Stimulated activated naive CD8-positive, alpha-beta T cell treated with anti-CD3 and anti-CD28 coated beads, Interleukin-15, amount 100 ng/mL, for 72 hours (primary cell): ENCODE data around the gene UPB1.
A peak's percentile ranks its signal among the peaks of the same experiment; 100 is the strongest.

Experiments used
- ATAC-seq: fragments of 150-1000 bp; cut with Tn5 transposase; 2 replicates; pipeline ENCODE4 v1.10.0; 2021; ENCODE audit warnings: mild to moderate bottlenecking, moderate library complexity
- DNase-seq, 2 donors: peaks; one replicate each; pipeline ENCODE4 v3.0.0; 2021 to 2022
- H3K27ac Mint-ChIP-seq, 2 donors: one replicate each; pipeline ENCODE4 v1.8.0; 2022; ENCODE audit warnings: mild to moderate bottlenecking in 2 of 2, mixed read lengths in 2 of 2, moderate library complexity in 2 of 2
- H3K27me3 Mint-ChIP-seq: one replicate; pipeline ENCODE4 v1.8.0; 2022; ENCODE audit warnings: mixed read lengths
- H3K4me1 Mint-ChIP-seq: one replicate; pipeline ENCODE4 v1.8.0; 2022; ENCODE audit warnings: mild to moderate bottlenecking, mixed read lengths
- H3K4me3 Mint-ChIP-seq, 2 donors: one replicate each; pipeline ENCODE4 v1.8.0; 2022; ENCODE audit warnings: mild to moderate bottlenecking in 2 of 2, mixed read lengths in 2 of 2, moderate library complexity in 1 of 2
- H3K9me3 Mint-ChIP-seq, 2 donors: one replicate each; pipeline ENCODE4 v1.8.0; 2022; ENCODE audit warnings: mixed read lengths in 2 of 2

UPB1 gene

GRCh38 chr22:24507716-24508115, 12.6 kb downstream of the UPB1 start:
- peaks cover 32% of the 10 kb centered on the region for H3K4me1 Mint-ChIP-seq
- no peaks in the 10 kb centered on the region for H3K27me3 Mint-ChIP-seq
- H3K27ac Mint-ChIP-seq = no peak overlapping the region
- H3K4me3 Mint-ChIP-seq = no peak overlapping the region
- DNase-seq = no peak
- no peak for ATAC-seq
- no peaks in the 10 kb centered on the region for H3K9me3 Mint-ChIP-seq

GRCh38 chr22:24510637-24511625, 15.8 kb downstream of the UPB1 start:
- H3K27ac Mint-ChIP-seq = no peak overlapping the region
- DNase-seq = no peak
- H3K9me3 Mint-ChIP-seq = no peaks in the 10 kb centered on the region
- ATAC-seq = no peak
- H3K4me1 Mint-ChIP-seq = peaks cover 26% of the 10 kb centered on the region
- H3K4me3 Mint-ChIP-seq = no peak overlapping the region
- H3K27me3 Mint-ChIP-seq = no peaks in the 10 kb centered on the region

- no peaks in the 10 kb centered on the region for H3K27me3 Mint-ChIP-seq
- H3K4me3 Mint-ChIP-seq = no peak overlapping the region
- DNase-seq (no peak), ATAC-seq (no peak)
- H3K9me3 Mint-ChIP-seq = no peaks in the 10 kb centered on the region
- no peak overlapping the region for H3K27ac Mint-ChIP-seq
- peaks cover 26% of the 10 kb centered on the region for H3K4me1 Mint-ChIP-seq
Measured at GRCh38 chr22:24512043-24512442, 16.9 kb downstream of the UPB1 start.

GRCh38 chr22:24513378-24514240, 18.5 kb downstream of the UPB1 start:
- H3K4me1 Mint-ChIP-seq = peaks cover 26% of the 10 kb centered on the region
- no peaks in the 10 kb centered on the region for H3K9me3 Mint-ChIP-seq
- DNase-seq (no peak), ATAC-seq (no peak)
- H3K27ac Mint-ChIP-seq = no peak overlapping the region
- no peak overlapping the region for H3K4me3 Mint-ChIP-seq
- H3K27me3 Mint-ChIP-seq = no peaks in the 10 kb centered on the region

- DNase-seq (no peak), ATAC-seq (no peak)
- Mint-ChIP-seq H3K27me3 (no peaks in the 10 kb centered on the region), H3K4me1 (peaks cover 26% of the 10 kb centered on the region), H3K9me3 (no peaks in the 10 kb centered on the region), H3K4me3 (no peak overlapping the region), H3K27ac (no peak overlapping the region)
Measured at GRCh38 chr22:24514241-24515026, 19.3 kb downstream of the UPB1 start.

GRCh38 chr22:24515027-24515338, 19.9 kb downstream of the UPB1 start:
- no peak overlapping the region for H3K27ac Mint-ChIP-seq
- no peak overlapping the region for H3K4me3 Mint-ChIP-seq
- ATAC-seq (no peak), DNase-seq (no peak)
- peaks cover 26% of the 10 kb centered on the region for H3K4me1 Mint-ChIP-seq
- no peaks in the 10 kb centered on the region for H3K9me3 Mint-ChIP-seq
- no peaks in the 10 kb centered on the region for H3K27me3 Mint-ChIP-seq

GRCh38 chr22:24516301-24516737, 21.2 kb downstream of the UPB1 start:
- no peak for DNase-seq
- Mint-ChIP-seq H3K27me3 (no peaks in the 10 kb centered on the region), H3K27ac (no peak overlapping the region), H3K9me3 (no peaks in the 10 kb centered on the region), H3K4me1 (peaks cover 15% of the 10 kb centered on the region), H3K4me3 (no peak overlapping the region)
- no peak for ATAC-seq

- Mint-ChIP-seq H3K27ac (no peak overlapping the region), H3K4me1 (peaks cover 16% of the 10 kb centered on the region), H3K9me3 (no peaks in the 10 kb centered on the region), H3K27me3 (no peaks in the 10 kb centered on the region), H3K4me3 (no peak overlapping the region)
- no peak for ATAC-seq
- no peak for DNase-seq
Measured at GRCh38 chr22:24517446-24517845, 22.3 kb downstream of the UPB1 start.

GRCh38 chr22:24518228-24518627, 23.1 kb downstream of the UPB1 start:
- Mint-ChIP-seq H3K9me3 (no peaks in the 10 kb centered on the region), H3K4me3 (no peak overlapping the region), H3K4me1 (peaks cover 17% of the 10 kb centered on the region), H3K27me3 (no peaks in the 10 kb centered on the region), H3K27ac (no peak overlapping the region)
- DNase-seq = no peak
- no peak for ATAC-seq

- Mint-ChIP-seq H3K9me3 (no peaks in the 10 kb centered on the region), H3K27me3 (no peaks in the 10 kb centered on the region), H3K4me3 (no peak overlapping the region), H3K4me1 (peaks cover 12% of the 10 kb centered on the region), H3K27ac (peak overlapping the region in 1 of 2 donors; percentile 71)
- ATAC-seq = no peak
- no peak for DNase-seq
Measured at GRCh38 chr22:24518771-24519485, 23.8 kb downstream of the UPB1 start.

GRCh38 chr22:24519496-24519895, 24.4 kb downstream of the UPB1 start:
- DNase-seq = no peak
- Mint-ChIP-seq H3K9me3 (no peaks in the 10 kb centered on the region), H3K4me1 (peaks cover 12% of the 10 kb centered on the region), H3K27me3 (no peaks in the 10 kb centered on the region), H3K27ac (no peak overlapping the region), H3K4me3 (no peak overlapping the region)
- no peak for ATAC-seq

- H3K27me3 Mint-ChIP-seq = no peaks in the 10 kb centered on the region
- ATAC-seq = peak; percentile 77
- H3K4me3 Mint-ChIP-seq = peak overlapping the region in 1 of 2 donors; percentile 54
- no peaks in the 10 kb centered on the region for H3K9me3 Mint-ChIP-seq
- H3K27ac Mint-ChIP-seq = peak overlapping the region in 1 of 2 donors; percentile 64
- DNase-seq = peak; percentile 28 to 45
- H3K4me1 Mint-ChIP-seq = peaks cover 21% of the 10 kb centered on the region
Measured at GRCh38 chr22:24521791-24522245, 26.7 kb downstream of the UPB1 start.

GRCh38 chr22:24523873-24524272, 28.7 kb downstream of the UPB1 start:
- Mint-ChIP-seq H3K9me3 (no peaks in the 10 kb centered on the region), H3K4me1 (peaks cover 21% of the 10 kb centered on the region), H3K4me3 (no peak overlapping the region), H3K27ac (no peak overlapping the region), H3K27me3 (no peaks in the 10 kb centered on the region)
- no peak for ATAC-seq
- no peak for DNase-seq

- no peak overlapping the region for H3K4me3 Mint-ChIP-seq
- DNase-seq (peak; percentile 80 to 84), ATAC-seq (peak; percentile 95)
- H3K27ac Mint-ChIP-seq = no peak overlapping the region
- no peaks in the 10 kb centered on the region for H3K27me3 Mint-ChIP-seq
- no peaks in the 10 kb centered on the region for H3K9me3 Mint-ChIP-seq
- H3K4me1 Mint-ChIP-seq = peaks cover 21% of the 10 kb centered on the region
Measured at GRCh38 chr22:24525416-24526037, 30.4 kb downstream of the UPB1 start.
